OCI-LY3 (cell line): ENCODE measurements around the gene EPHB1.

Source experiments
- CTCF ChIP-seq: fragments of 200-600, 300-600 bp; sonication (generic); IDR thresholded peaks from 2 replicates; pipeline ENCODE4 v1.5.1; 2014; ENCODE audit warnings: antibody characterized with exemption, low read length, low read depth
- EZH2phosphoT487 ChIP-seq: fragments of 200-600 bp; shearing (Covaris generic); IDR thresholded peaks from 2 replicates; pipeline ENCODE4 v1.6.1; 2018; ENCODE audit warnings: antibody characterized with exemption, mixed run types, low read depth

- TF ChIP-seq CTCF (no peak), EZH2phosphoT487 (no peak)
Measured at GRCh38 chr3:135079095-135079494, 284.0 kb downstream of the EPHB1 start.
